Upper lobe of right lung (tissue), 1 donor: ENCODE measurements around the gene UBR2. TPM values are rescaled to one million over a fixed set of nuclear protein-coding genes. Genes with fewer than 3 reads are reported as not detected.

ENCODE experiments used
- ATAC-seq: fragments of 200-7000 bp; cut with Tn5 transposase; one replicate; pipeline ENCODE4 v1.9.1; 2020; ENCODE audit warnings: mild to moderate bottlenecking, moderate library complexity
- DNase-seq: peaks from one replicate; pipeline ENCODE4 v3.0.0-alpha.2; 2020
- H3K27ac ChIP-seq: fragments of 200-600 bp; one replicate; pipeline ENCODE4 v1.8.0; 2022
- H3K27me3 ChIP-seq: fragments of 200-600 bp; one replicate; pipeline ENCODE4 v1.8.0; 2022; ENCODE audit warnings: mild to moderate bottlenecking
- H3K36me3 ChIP-seq: fragments of 200-600 bp; one replicate; pipeline ENCODE4 v1.8.0; 2022
- H3K4me1 ChIP-seq: fragments of 200-600 bp; one replicate; pipeline ENCODE4 v1.8.0; 2022
- H3K4me3 ChIP-seq: fragments of 200-600 bp; one replicate; pipeline ENCODE4 v1.8.0; 2022; ENCODE audit warnings: mild to moderate bottlenecking
- H3K9me3 ChIP-seq: fragments of 200-600 bp; one replicate; pipeline ENCODE4 v1.8.0; 2022
- intact Hi-C: fragments of 100-400 bp; cut with DNase I; formaldehyde crosslinking; loops from one replicate; pipeline ENCODE4 v1.11.0; 2022
- total RNA-seq: library from RNA; stranded (reverse); fragmentation: NEBNext Ultra II Directional; extraction: Animal tissue kit (Norgen Biotek cat#: 25700); gene quantifications from one replicate; pipeline ENCODE4 v1.2.1, GENCODE V29; 2021
- TF ChIP-seq, protein P1 (sequence below): fragments of 200-600 bp; IDR thresholded peaks from one replicate; pipeline ENCODE4 v1.8.0; 2022; ENCODE audit warnings: antibody characterized with exemption
- donor health status: DM: no; HTN: yes; CAD: no; lungs with severe emphysema.

The UBR2 gene
- total RNA-seq, 1 donor from 2014 or later = 36.6 TPM

DNA sequence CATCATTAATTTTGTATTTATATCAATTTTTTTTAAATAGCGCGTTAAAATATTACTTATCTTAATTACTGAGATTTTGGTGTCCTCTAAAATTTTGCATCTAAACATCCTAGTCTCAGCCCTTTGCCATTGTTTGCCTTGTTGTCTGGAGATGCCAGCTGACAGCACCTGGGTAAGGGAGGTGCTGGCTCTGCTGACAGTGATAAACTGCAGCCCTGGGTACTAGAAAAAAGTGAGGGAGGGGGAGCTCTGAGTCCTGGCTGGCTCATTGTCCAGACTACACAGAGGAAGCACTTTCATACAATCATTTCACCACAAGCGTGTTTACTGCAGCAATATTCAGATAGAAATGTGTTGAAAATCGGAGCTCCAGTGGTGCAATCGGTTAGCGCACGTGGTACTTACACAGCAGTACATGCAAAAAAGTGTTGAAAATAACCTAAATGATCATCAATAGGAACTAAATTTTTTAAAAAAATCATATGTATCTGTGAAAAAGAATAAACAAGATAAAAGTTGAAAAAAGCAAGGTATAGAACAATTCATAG, 18.5 kb upstream of the UBR2 start:
- DNase-seq = no peak
- Histone ChIP-seq H3K9me3 (no peaks in the 10 kb centered on the region), H3K27me3 (no peaks in the 10 kb centered on the region), H3K36me3 (no peaks in the 10 kb centered on the region), H3K4me3 (no peak overlapping the region), H3K27ac (no peak overlapping the region), H3K4me1 (no peaks in the 10 kb centered on the region)
- peak; percentile 28 for ATAC-seq
- intact Hi-C loops = no loop called here
- TF ChIP-seq, protein P1, sequence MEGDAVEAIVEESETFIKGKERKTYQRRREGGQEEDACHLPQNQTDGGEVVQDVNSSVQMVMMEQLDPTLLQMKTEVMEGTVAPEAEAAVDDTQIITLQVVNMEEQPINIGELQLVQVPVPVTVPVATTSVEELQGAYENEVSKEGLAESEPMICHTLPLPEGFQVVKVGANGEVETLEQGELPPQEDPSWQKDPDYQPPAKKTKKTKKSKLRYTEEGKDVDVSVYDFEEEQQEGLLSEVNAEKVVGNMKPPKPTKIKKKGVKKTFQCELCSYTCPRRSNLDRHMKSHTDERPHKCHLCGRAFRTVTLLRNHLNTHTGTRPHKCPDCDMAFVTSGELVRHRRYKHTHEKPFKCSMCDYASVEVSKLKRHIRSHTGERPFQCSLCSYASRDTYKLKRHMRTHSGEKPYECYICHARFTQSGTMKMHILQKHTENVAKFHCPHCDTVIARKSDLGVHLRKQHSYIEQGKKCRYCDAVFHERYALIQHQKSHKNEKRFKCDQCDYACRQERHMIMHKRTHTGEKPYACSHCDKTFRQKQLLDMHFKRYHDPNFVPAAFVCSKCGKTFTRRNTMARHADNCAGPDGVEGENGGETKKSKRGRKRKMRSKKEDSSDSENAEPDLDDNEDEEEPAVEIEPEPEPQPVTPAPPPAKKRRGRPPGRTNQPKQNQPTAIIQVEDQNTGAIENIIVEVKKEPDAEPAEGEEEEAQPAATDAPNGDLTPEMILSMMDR = no peak

DNA sequence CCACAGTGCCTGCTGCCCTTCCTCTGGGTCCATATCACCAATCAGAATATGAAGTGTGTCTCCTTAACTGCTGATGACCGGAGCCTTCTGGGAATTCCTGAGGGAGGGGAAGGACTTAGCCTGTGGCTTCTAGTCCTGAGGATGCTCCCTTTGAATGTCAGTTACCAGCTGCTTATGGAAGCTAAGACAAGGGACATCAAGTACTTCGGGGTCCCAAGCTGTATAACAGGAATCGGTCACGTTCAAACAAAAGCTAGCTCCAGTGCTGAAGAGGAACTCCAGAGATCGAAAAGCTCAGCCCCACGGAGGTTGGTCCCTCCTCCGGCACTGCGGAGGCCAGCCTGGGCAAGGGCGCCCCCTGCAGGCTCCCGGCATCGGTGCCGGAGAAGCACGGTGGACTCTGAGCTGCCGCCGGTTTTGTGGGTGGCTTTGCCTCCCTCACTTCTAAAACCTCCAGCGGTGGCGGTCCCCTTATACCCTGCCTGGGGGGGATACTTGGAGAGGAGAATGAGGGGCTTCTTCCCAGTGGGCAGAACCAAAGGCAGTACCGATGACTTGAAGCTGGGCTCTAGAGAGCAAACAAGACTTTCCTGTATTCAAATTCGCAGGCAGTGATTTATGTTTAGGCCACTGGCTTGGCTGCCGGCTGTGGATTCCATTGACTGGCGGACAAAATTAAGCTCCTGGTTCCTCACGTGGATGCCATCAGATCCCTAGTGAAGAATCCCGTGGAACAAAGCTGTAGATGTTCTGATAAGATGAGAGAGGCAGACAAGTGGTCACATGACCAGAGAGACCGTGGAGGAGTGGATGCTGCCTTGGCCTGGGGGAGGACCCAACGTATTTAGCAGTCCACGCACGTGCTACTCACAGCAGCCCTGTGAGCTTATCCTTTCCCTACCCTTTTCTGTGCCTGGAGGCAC, 16.2 kb upstream of the UBR2 start:
- TF ChIP-seq, protein P1 = peak; percentile 99
- Histone ChIP-seq H3K4me1 (no peaks in the 10 kb centered on the region), H3K4me3 (peak overlapping the region; percentile 48), H3K27ac (peak overlapping the region; percentile 43), H3K27me3 (no peaks in the 10 kb centered on the region), H3K36me3 (no peaks in the 10 kb centered on the region), H3K9me3 (no peaks in the 10 kb centered on the region)
- peak; percentile 100 for ATAC-seq
- intact Hi-C loops = no loop called here
- DNase-seq = peak; percentile 91

DNA sequence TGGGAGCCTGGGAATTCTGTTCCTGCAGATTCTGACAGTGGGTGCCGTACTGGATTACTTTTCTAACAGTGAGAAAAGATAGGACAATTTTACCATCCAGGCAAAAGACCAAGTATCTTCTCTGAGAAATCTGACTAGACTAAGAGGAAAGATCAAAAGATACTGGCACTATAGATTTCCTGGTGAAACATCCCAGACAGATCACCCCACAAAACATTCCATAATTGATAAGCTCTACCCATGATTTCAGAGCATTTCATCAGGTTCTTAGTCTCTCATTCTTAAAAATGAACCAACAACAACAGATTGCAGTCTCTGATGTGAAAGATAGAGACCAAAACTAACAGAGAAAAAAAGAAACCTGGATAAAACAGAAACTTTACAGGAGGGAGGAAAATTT, 13.6 kb upstream of the UBR2 start:
- Histone ChIP-seq H3K4me3 (no peak overlapping the region), H3K36me3 (no peaks in the 10 kb centered on the region), H3K27me3 (no peaks in the 10 kb centered on the region), H3K9me3 (no peaks in the 10 kb centered on the region), H3K4me1 (no peaks in the 10 kb centered on the region), H3K27ac (no peak overlapping the region)
- no peak for DNase-seq
- intact Hi-C loops = no loop called here
- TF ChIP-seq, protein P1 = no peak
- no peak for ATAC-seq

DNA sequence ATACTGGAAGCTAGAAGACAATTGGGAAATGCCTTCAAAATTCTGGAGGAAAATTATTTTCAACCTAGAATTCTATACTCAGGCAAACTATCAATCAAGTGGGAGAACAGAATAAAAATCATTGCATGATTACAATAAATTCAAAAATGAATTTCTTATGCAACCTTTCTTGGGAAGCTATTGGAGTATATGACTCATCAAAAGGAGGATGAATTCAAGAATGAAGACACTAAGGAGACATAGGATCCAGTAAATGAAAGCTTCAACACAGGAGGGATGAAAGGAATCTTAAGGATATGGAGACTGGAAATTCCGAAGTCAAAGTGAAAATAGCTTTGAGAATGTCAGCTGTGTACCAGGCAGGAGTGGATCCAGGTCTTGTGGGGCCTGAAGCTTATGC, 12.6 kb upstream of the UBR2 start:
- H3K4me3 ChIP-seq = no peak overlapping the region
- no peak overlapping the region for H3K27ac ChIP-seq
- no peak for ATAC-seq
- no peak for DNase-seq
- H3K4me1 ChIP-seq = no peaks in the 10 kb centered on the region
- H3K9me3 ChIP-seq = no peaks in the 10 kb centered on the region
- intact Hi-C loops = no loop called here
- TF ChIP-seq, protein P1 = no peak
- no peaks in the 10 kb centered on the region for H3K36me3 ChIP-seq
- H3K27me3 ChIP-seq = no peaks in the 10 kb centered on the region

DNA sequence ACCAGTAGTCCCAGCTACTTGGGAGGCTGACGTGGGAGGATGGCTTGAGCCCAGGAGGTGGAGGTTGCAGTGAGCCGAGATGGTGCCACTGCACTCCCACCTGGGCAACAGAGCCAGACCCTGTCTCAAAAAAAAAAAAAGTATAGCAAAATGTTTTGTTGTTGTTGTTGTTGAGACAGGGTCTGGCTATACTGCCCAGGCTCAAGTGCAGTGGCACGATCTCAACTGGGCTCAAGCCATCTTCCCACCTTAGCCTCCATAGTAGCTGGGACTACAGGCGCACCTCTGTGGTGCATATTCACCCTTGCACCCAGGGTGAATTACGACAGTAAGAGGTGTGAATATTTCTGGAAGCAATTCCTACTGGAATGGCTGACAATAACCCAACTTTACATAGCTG, 11.4 kb upstream of the UBR2 start:
- Histone ChIP-seq H3K9me3 (no peaks in the 10 kb centered on the region), H3K4me3 (no peak overlapping the region), H3K27me3 (no peaks in the 10 kb centered on the region), H3K27ac (no peak overlapping the region), H3K36me3 (no peaks in the 10 kb centered on the region), H3K4me1 (no peaks in the 10 kb centered on the region)
- TF ChIP-seq, protein P1 = no peak
- intact Hi-C loops = no loop called here
- ATAC-seq (no peak), DNase-seq (no peak)
